IgD-negative memory B cell (primary cell): ENCODE results near the gene EGLN3. TPM values are rescaled to one million over a fixed set of nuclear protein-coding genes. Genes with fewer than 3 reads are reported as not detected.
"Not testable (repeated sequence)": the region's sequence is repeated elsewhere in the genome, so short reads cannot be mapped to it uniquely, and the experiment has no call there.

ENCODE experiments used
- H3K27ac Mint-ChIP-seq, 3 donors: one replicate each; pipeline ENCODE4 v1.8.0; 2020 to 2022; ENCODE audit warnings: mild to moderate bottlenecking in 3 of 3, mixed read lengths in 3 of 3, moderate library complexity in 1 of 3
- H3K27me3 Mint-ChIP-seq: one replicate; pipeline ENCODE4 v1.8.0; 2021; ENCODE audit warnings: mixed read lengths
- H3K36me3 Mint-ChIP-seq: one replicate; pipeline ENCODE4 v1.8.0; 2020; ENCODE audit warnings: mild to moderate bottlenecking, mixed read lengths
- H3K4me1 Mint-ChIP-seq, 3 donors: one replicate each; pipeline ENCODE4 v1.8.0; 2020 to 2022; ENCODE audit warnings: mixed read lengths in 3 of 3, mild to moderate bottlenecking in 1 of 3
- H3K4me3 Mint-ChIP-seq, 4 donors: one replicate each; pipeline ENCODE4 v1.8.0; 2020 to 2022; ENCODE audit warnings: mild to moderate bottlenecking in 4 of 4, mixed read lengths in 4 of 4, moderate library complexity in 3 of 4
- H3K9me3 Mint-ChIP-seq, 3 donors: one replicate each; pipeline ENCODE4 v1.8.0; 2020 to 2021; ENCODE audit warnings: mixed read lengths in 3 of 3, mild to moderate bottlenecking in 1 of 3
- polyA plus RNA-seq: library from polyadenylated mRNA; unstranded; fragments of 300-500 nt; fragmentation: Illumina TruSeq; gene quantifications from one replicate; pipeline ENCODE4 v1.2.3, GENCODE V29; 2021

Gene EGLN3
- polyA plus RNA-seq, 1 donor from 2014 or later: 0.60 TPM

- not testable (repeated sequence) for H3K27me3 Mint-ChIP-seq, H3K4me3 Mint-ChIP-seq, H3K36me3 Mint-ChIP-seq, H3K27ac Mint-ChIP-seq, H3K4me1 Mint-ChIP-seq
- peaks cover 1 to 16% (median 3%) of the 10 kb centered on the region in 3 donors for H3K9me3 Mint-ChIP-seq
Observed at GRCh38 chr14:33969846-33970245, 19.0 kb upstream of the EGLN3 start.

GRCh38 chr14:33968722-33969121 lies 17.8 kb upstream of the EGLN3 start:
- no peaks in the 10 kb centered on the region for H3K36me3 Mint-ChIP-seq
- no peaks in the 10 kb centered on the region for H3K27me3 Mint-ChIP-seq
- H3K27ac Mint-ChIP-seq: no peak overlapping the region
- peaks cover 0 to 4% (median 0%) of the 10 kb centered on the region in 3 donors for H3K4me1 Mint-ChIP-seq
- peaks cover 1 to 16% (median 3%) of the 10 kb centered on the region in 3 donors for H3K9me3 Mint-ChIP-seq
- no peak overlapping the region for H3K4me3 Mint-ChIP-seq

- no peaks in the 10 kb centered on the region for H3K4me1 Mint-ChIP-seq
- H3K27ac Mint-ChIP-seq: no peak overlapping the region
- no peak overlapping the region for H3K4me3 Mint-ChIP-seq
- H3K36me3 Mint-ChIP-seq: no peaks in the 10 kb centered on the region
- H3K27me3 Mint-ChIP-seq: no peaks in the 10 kb centered on the region
- H3K9me3 Mint-ChIP-seq: peaks cover 1 to 18% (median 7%) of the 10 kb centered on the region in 3 donors
Observed at GRCh38 chr14:33967138-33967537, 16.3 kb upstream of the EGLN3 start.

- Mint-ChIP-seq H3K4me3 (no peak overlapping the region), H3K36me3 (no peaks in the 10 kb centered on the region), H3K27me3 (peaks cover 2% of the 10 kb centered on the region), H3K9me3 (peaks cover 1 to 19% (median 9%) of the 10 kb centered on the region in 3 donors), H3K4me1 (no peaks in the 10 kb centered on the region), H3K27ac (no peak overlapping the region)
Observed at GRCh38 chr14:33966276-33966675, 15.4 kb upstream of the EGLN3 start.

GRCh38 chr14:33964599-33965317 lies 13.9 kb upstream of the EGLN3 start:
- no peaks in the 10 kb centered on the region for H3K36me3 Mint-ChIP-seq
- H3K4me1 Mint-ChIP-seq: no peaks in the 10 kb centered on the region
- H3K27me3 Mint-ChIP-seq: peaks cover 2% of the 10 kb centered on the region
- H3K27ac Mint-ChIP-seq: no peak overlapping the region
- H3K9me3 Mint-ChIP-seq: peaks cover 0 to 15% (median 6%) of the 10 kb centered on the region in 3 donors
- H3K4me3 Mint-ChIP-seq: no peak overlapping the region

- Mint-ChIP-seq H3K27me3 (peaks cover 2% of the 10 kb centered on the region), H3K4me3 (no peak overlapping the region), H3K9me3 (peaks cover 0 to 15% (median 6%) of the 10 kb centered on the region in 3 donors), H3K36me3 (no peaks in the 10 kb centered on the region), H3K4me1 (no peaks in the 10 kb centered on the region), H3K27ac (no peak overlapping the region)
Observed at GRCh38 chr14:33963892-33964291, 13.0 kb upstream of the EGLN3 start.

- H3K4me1 Mint-ChIP-seq, H3K27me3 Mint-ChIP-seq, H3K4me3 Mint-ChIP-seq, H3K36me3 Mint-ChIP-seq, H3K27ac Mint-ChIP-seq: not testable (repeated sequence)
- H3K9me3 Mint-ChIP-seq: peaks cover 0 to 15% (median 6%) of the 10 kb centered on the region in 3 donors
Observed at GRCh38 chr14:33962466-33962865, 11.6 kb upstream of the EGLN3 start.

- no peak overlapping the region for H3K27ac Mint-ChIP-seq
- peaks cover 0 to 15% (median 6%) of the 10 kb centered on the region in 3 donors for H3K9me3 Mint-ChIP-seq
- H3K36me3 Mint-ChIP-seq: no peaks in the 10 kb centered on the region
- peaks cover 2% of the 10 kb centered on the region for H3K27me3 Mint-ChIP-seq
- no peaks in the 10 kb centered on the region for H3K4me1 Mint-ChIP-seq
- H3K4me3 Mint-ChIP-seq: no peak overlapping the region
Observed at GRCh38 chr14:33962016-33962415, 11.1 kb upstream of the EGLN3 start.

GRCh38 chr14:33959692-33960151 lies 8.8 kb upstream of the EGLN3 start:
- H3K4me3 Mint-ChIP-seq: no peak overlapping the region
- peaks cover 0 to 8% (median 7%) of the 10 kb centered on the region in 3 donors for H3K9me3 Mint-ChIP-seq
- peaks cover 2% of the 10 kb centered on the region for H3K27me3 Mint-ChIP-seq
- no peaks in the 10 kb centered on the region for H3K36me3 Mint-ChIP-seq
- peaks cover 0 to under 1% (median 0%) of the 10 kb centered on the region in 3 donors for H3K4me1 Mint-ChIP-seq
- no peak overlapping the region for H3K27ac Mint-ChIP-seq

GRCh38 chr14:33958605-33959226 lies 7.8 kb upstream of the EGLN3 start:
- Mint-ChIP-seq H3K4me3 (no peak overlapping the region), H3K36me3 (no peaks in the 10 kb centered on the region), H3K27me3 (peaks cover 3% of the 10 kb centered on the region), H3K27ac (no peak overlapping the region), H3K4me1 (peaks cover 0 to 2% (median 0%) of the 10 kb centered on the region in 3 donors), H3K9me3 (peaks cover 0 to 8% (median 7%) of the 10 kb centered on the region in 3 donors)

GRCh38 chr14:33957993-33958392 lies 7.1 kb upstream of the EGLN3 start:
- peaks cover 0 to 2% (median 0%) of the 10 kb centered on the region in 3 donors for H3K4me1 Mint-ChIP-seq
- H3K4me3 Mint-ChIP-seq: no peak overlapping the region
- H3K27ac Mint-ChIP-seq: no peak overlapping the region
- H3K27me3 Mint-ChIP-seq: peaks cover 3% of the 10 kb centered on the region
- no peaks in the 10 kb centered on the region for H3K36me3 Mint-ChIP-seq
- H3K9me3 Mint-ChIP-seq: peaks cover 0 to 8% (median 7%) of the 10 kb centered on the region in 3 donors

GRCh38 chr14:33957299-33957698 lies 6.4 kb upstream of the EGLN3 start:
- H3K27me3 Mint-ChIP-seq: peaks cover 6% of the 10 kb centered on the region
- no peak overlapping the region for H3K27ac Mint-ChIP-seq
- H3K4me3 Mint-ChIP-seq: no peak overlapping the region

GRCh38 chr14:33956640-33957039 lies 5.8 kb upstream of the EGLN3 start:
- peaks cover 0 to 8% (median 0%) of the 10 kb centered on the region in 3 donors for H3K9me3 Mint-ChIP-seq

More at GRCh38 chr14:33957299-33957698, 6.4 kb upstream of the EGLN3 start:
- H3K4me1 Mint-ChIP-seq: peaks cover 0 to 3% (median 0%) of the 10 kb centered on the region in 3 donors
- no peaks in the 10 kb centered on the region for H3K36me3 Mint-ChIP-seq
- H3K9me3 Mint-ChIP-seq: peaks cover 0 to 6% (median 2%) of the 10 kb centered on the region in 3 donors

GRCh38 chr14:33954016-33954598 lies 3.2 kb upstream of the EGLN3 start:
- Mint-ChIP-seq H3K27ac (no peak overlapping the region), H3K4me1 (peaks cover 3 to 5% (median 4%) of the 10 kb centered on the region in 3 donors), H3K36me3 (no peaks in the 10 kb centered on the region), H3K9me3 (peaks cover 0 to 10% (median 0%) of the 10 kb centered on the region in 3 donors), H3K27me3 (peaks cover 25% of the 10 kb centered on the region), H3K4me3 (no peak overlapping the region)

More at GRCh38 chr14:33956640-33957039, 5.8 kb upstream of the EGLN3 start:
- no peak overlapping the region for H3K27ac Mint-ChIP-seq
- peaks cover 11% of the 10 kb centered on the region for H3K27me3 Mint-ChIP-seq
- no peak overlapping the region for H3K4me3 Mint-ChIP-seq
- H3K4me1 Mint-ChIP-seq: peaks cover 0 to 3% (median under 1%) of the 10 kb centered on the region in 3 donors
- H3K36me3 Mint-ChIP-seq: no peaks in the 10 kb centered on the region

- no peak overlapping the region for H3K4me3 Mint-ChIP-seq
- H3K36me3 Mint-ChIP-seq: no peaks in the 10 kb centered on the region
- H3K9me3 Mint-ChIP-seq: peaks cover 0 to 13% (median 0%) of the 10 kb centered on the region in 3 donors
- peaks cover 3 to 5% (median 4%) of the 10 kb centered on the region in 3 donors for H3K4me1 Mint-ChIP-seq
- no peak overlapping the region for H3K27ac Mint-ChIP-seq
- H3K27me3 Mint-ChIP-seq: peaks cover 29% of the 10 kb centered on the region
Observed at GRCh38 chr14:33952541-33952940, 1.7 kb upstream of the EGLN3 start.
